Right atrium auricular region (tissue), 2 donors: ENCODE data around the gene KLHL26. TPM values are rescaled to one million over a fixed set of nuclear protein-coding genes. Genes with fewer than 3 reads are reported as not detected.

ENCODE experiments used
- DNase-seq: peaks from one replicate; pipeline ENCODE4 v3.0.0-alpha.2; 2019; ENCODE audit warnings: low spot score
- H3K27ac ChIP-seq, 2 donors: fragments of 200-600 bp; sonication (generic); 1 replicate in 1 of 2; 2 replicates in 1 of 2; pipeline ENCODE4 v1.5.1; 2016 to 2019
- H3K27me3 ChIP-seq, 2 donors: fragments of 200-600 bp; sonication (generic); one replicate each; pipeline versions ENCODE4 v1.5.1 to v1.6.0; 2017 to 2019
- H3K36me3 ChIP-seq: fragments of 200-600 bp; sonication (generic); one replicate; pipeline ENCODE4 v1.5.1; 2016
- H3K4me1 ChIP-seq, 2 donors: fragments of 200-600 bp; sonication (generic); one replicate each; pipeline versions ENCODE4 v1.5.1 to v1.6.0; 2017 to 2019
- H3K4me3 ChIP-seq, 2 donors: fragments of 200-600 bp; sonication (generic); 1 replicate in 1 of 2; 2 replicates in 1 of 2; pipeline ENCODE4 v1.5.1; 2017 to 2019; ENCODE audit warnings: mild to moderate bottlenecking in 1 of 2, moderate library complexity in 1 of 2
- H3K9me3 ChIP-seq, 2 donors: fragments of 200-600 bp; sonication (generic); one replicate each; pipeline ENCODE4 v1.5.1; 2019
- total RNA-seq, 2 donors: library from RNA; depleted of rRNA; stranded (reverse); fragments of >200 nt; gene quantifications; one replicate each; pipeline ENCODE4 v1.1.0, GENCODE V29; 2016
- TF ChIP-seq, protein P1 (sequence below), 2 donors: fragments of 200-600 bp; sonication (generic); IDR thresholded peaks; one replicate each; pipeline ENCODE4 v1.5.1; 2019; ENCODE audit warnings: antibody characterized with exemption in 2 of 2

KLHL26 gene, protein sequence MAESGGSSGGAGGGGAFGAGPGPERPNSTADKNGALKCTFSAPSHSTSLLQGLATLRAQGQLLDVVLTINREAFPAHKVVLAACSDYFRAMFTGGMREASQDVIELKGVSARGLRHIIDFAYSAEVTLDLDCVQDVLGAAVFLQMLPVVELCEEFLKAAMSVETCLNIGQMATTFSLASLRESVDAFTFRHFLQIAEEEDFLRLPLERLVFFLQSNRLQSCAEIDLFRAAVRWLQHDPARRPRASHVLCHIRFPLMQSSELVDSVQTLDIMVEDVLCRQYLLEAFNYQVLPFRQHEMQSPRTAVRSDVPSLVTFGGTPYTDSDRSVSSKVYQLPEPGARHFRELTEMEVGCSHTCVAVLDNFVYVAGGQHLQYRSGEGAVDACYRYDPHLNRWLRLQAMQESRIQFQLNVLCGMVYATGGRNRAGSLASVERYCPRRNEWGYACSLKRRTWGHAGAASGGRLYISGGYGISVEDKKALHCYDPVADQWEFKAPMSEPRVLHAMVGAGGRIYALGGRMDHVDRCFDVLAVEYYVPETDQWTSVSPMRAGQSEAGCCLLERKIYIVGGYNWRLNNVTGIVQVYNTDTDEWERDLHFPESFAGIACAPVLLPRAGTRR
- total RNA-seq: 10 to 100 TPM in 1 of 2 donors, 1 to 10 TPM in 1; 5.7 to 11.3 TPM

DNA sequence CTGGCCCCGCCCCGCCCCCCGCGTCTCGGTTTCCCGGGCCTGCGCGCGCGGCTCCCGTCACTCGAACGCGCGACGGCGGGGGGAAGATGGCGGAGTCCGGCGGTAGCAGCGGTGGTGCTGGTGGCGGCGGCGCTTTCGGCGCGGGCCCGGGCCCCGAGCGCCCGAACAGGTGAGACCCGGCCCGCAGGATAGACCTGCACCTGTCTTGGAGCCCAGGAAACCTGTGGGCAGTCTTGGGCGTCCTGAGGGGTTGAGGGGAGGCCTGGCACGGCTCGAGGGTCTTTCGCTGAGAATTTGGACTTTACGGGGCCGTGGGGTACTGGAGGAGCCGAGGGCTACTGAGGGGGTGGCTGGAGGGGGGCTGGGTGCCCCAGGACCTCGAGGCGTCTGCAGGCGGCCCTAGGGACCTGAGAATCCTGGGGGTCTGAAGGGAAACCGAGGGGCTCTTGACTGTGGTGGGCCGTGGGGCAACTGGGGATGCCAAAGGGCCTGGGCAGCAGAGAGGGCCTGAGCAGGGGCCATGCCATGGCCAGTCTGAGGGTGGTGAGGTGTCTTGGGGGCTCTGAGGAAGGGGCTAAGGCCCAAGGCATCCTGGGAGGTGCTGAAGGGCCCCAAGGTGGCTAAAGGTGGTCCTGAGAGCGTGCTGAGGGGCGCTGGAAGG, at the start of gene KLHL26:
TSS of gene KLHL26 (plus strand) at position 60 of the 661 bp plus-strand sequence. CDS start at position 87, 27 bp downstream.
- DNase-seq: no peak
- TF ChIP-seq, protein P1, sequence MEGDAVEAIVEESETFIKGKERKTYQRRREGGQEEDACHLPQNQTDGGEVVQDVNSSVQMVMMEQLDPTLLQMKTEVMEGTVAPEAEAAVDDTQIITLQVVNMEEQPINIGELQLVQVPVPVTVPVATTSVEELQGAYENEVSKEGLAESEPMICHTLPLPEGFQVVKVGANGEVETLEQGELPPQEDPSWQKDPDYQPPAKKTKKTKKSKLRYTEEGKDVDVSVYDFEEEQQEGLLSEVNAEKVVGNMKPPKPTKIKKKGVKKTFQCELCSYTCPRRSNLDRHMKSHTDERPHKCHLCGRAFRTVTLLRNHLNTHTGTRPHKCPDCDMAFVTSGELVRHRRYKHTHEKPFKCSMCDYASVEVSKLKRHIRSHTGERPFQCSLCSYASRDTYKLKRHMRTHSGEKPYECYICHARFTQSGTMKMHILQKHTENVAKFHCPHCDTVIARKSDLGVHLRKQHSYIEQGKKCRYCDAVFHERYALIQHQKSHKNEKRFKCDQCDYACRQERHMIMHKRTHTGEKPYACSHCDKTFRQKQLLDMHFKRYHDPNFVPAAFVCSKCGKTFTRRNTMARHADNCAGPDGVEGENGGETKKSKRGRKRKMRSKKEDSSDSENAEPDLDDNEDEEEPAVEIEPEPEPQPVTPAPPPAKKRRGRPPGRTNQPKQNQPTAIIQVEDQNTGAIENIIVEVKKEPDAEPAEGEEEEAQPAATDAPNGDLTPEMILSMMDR (IDR thresholded peaks at IDR 0.05): no peak
- peak within 1 kb of the TSS; percentile 90 to 92 for H3K27ac ChIP-seq
- no peaks in the 10 kb centered on the region for H3K36me3 ChIP-seq
- peak within 1 kb of the TSS; percentile 78 for H3K4me3 ChIP-seq
- H3K4me1 ChIP-seq: peaks cover 0 to 30% of the 10 kb centered on the region in 2 donors
- no peaks in the 10 kb centered on the region for H3K9me3 ChIP-seq
- no peaks in the 10 kb centered on the region for H3K27me3 ChIP-seq

DNA sequence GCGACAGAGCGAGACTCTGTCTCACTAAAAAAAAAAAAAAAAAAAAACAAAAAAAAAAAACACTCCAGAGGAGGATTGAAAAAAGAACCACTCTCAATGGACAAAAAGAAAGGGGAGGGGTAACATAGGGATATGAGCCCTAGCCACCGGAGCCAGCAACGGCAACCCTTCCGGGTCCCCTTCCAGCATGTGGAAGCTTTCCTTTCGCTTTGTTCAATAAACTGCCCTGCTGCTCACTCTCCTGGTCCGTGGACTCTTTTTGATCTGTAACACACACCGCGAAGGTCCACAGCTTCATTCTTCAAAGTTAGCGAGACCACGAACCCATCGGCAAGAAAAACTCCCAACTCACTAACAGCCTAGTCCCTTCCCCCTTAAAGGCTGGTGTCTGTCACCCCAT, 49.3 kb upstream of the KLHL26 start:
- H3K9me3 ChIP-seq: no peaks in the 10 kb centered on the region
- H3K27ac ChIP-seq: no peak overlapping the region
- DNase-seq: no peak
- H3K36me3 ChIP-seq: peaks cover 10% of the 10 kb centered on the region
- H3K4me3 ChIP-seq: no peak overlapping the region
- TF ChIP-seq, protein P1 (IDR thresholded peaks at IDR 0.05): no peak
- H3K4me1 ChIP-seq: peaks cover 0 to 18% of the 10 kb centered on the region in 2 donors
- H3K27me3 ChIP-seq: no peaks in the 10 kb centered on the region

DNA sequence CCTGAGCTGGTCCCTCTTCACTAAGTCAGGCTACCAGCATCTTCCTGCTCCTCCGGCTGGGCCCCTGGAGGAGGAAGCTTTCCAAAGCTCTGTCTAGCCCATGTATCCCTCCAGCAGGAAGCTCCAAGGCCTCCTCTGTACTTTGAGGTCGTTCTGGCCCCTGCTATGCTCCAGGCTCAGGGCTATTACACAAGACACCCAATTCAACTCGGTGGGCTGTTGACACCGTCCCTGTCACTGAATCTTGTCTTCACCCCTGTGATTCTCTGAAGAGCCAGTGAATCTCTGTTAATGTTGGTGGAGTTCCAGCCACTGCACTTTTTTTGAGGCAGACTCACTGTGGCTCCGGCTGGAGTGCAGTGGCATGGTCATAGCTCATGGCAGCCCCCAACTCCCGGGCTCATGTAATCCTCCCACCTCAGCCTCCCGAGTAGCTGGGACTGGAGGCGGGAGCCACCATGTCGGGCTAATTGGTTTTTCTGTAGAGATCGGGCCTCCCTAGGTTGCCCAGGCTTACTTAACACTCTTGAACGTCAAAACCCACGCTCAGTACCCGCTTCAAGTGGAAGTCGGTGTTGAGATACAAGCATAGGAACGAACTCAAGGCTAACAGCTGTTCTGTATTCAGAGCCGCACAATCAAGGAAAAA, 48.7 kb upstream of the KLHL26 start:
- peak overlapping the region; percentile 78 to 86 for H3K27ac ChIP-seq
- H3K27me3 ChIP-seq: no peaks in the 10 kb centered on the region
- H3K4me1 ChIP-seq: peaks cover 0 to 18% of the 10 kb centered on the region in 2 donors
- TF ChIP-seq, protein P1 (IDR thresholded peaks at IDR 0.05): no peak
- H3K9me3 ChIP-seq: no peaks in the 10 kb centered on the region
- peaks cover 10% of the 10 kb centered on the region for H3K36me3 ChIP-seq
- DNase-seq: no peak
- H3K4me3 ChIP-seq: peak overlapping the region; percentile 72 to 84

DNA sequence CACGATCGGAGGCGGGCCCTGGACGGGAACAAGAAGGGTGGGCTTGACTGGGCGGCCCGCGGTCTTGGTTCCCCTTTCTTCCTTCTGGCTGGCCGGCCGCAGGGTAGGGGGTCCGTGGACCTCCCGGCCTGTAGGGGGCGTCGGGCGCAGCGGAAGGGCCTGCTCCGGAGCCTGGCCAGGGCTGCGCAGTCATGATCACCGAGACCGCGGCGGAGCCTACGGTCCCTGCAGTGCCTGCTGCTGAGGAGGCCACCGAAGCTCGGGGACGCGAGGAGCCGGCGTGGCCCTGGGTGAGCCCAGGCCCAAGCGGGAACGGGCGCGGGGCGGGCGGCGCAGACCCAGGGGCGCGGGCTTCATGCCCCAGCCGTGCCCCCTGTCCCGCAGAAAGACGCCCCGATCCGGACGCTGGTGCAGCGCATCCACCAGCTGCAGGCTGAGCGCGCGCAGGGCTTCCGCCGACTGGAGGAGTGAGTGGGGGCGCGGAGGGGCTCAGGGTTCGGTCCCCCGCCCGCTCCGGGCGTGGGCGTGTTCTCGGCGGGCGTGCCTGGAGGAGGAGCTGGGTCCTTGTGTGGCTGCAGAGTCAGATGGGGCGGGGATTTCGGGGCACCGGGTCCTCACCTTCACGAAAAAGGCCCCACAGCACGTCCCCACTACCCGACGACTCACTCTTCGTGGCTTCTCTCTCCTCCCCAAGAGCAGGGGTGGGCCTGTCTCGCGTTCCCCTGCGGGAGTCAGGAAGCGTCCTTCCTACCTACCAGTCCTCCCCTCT, 48.0 kb upstream of the KLHL26 start, which contains the start of gene REX1BD:
TSS of gene REX1BD (plus strand) at position 188 of the 769 bp plus-strand sequence. CDS start at position 192, 4 bp downstream.
- H3K4me3 ChIP-seq: peak within 1 kb of the TSS; percentile 72 to 84
- peak; percentile 88 for DNase-seq
- H3K27me3 ChIP-seq: no peaks in the 10 kb centered on the region
- H3K27ac ChIP-seq: peak within 1 kb of the TSS; percentile 78 to 86
- H3K36me3 ChIP-seq: peaks cover 10% of the 10 kb centered on the region
- TF ChIP-seq, protein P1 (IDR thresholded peaks at IDR 0.05): peak; percentile 84 to 91
- no peaks in the 10 kb centered on the region for H3K9me3 ChIP-seq
- H3K4me1 ChIP-seq: peaks cover 0 to 20% of the 10 kb centered on the region in 2 donors
